Measurements from ENCODE around the gene SNAPC4. TPM values are rescaled to one million over a fixed set of nuclear protein-coding genes. Genes with fewer than 3 reads are reported as not detected.

SNAPC4 gene
- total and polyA plus RNA-seq, 11 donors: 3.1 to 7.8 (median 4.3) TPM

GRCh38 chr9:136364942-136365774, 34.8 kb downstream of the SNAPC4 start:
- H3K4me3 ChIP-seq: no peak overlapping the region
- 78 to 82% (median 81%) methylated on average over 6 to 31 of the region's 31 CpGs for WGBS, 4 donors
- no peaks in the 10 kb centered on the region for H3K36me3 ChIP-seq
- DNase-seq: no peak
- peaks cover 3 to 35% (median 22%) of the 10 kb centered on the region in 12 donors for H3K4me1 ChIP-seq
- no peaks in the 10 kb centered on the region for H3K27me3 ChIP-seq
- H3K27ac ChIP-seq: peak overlapping the region in 1 of 12 donors; percentile 67
- ATAC-seq: no peak
- no peak for TF ChIP-seq POLR2A (IDR thresholded peaks at IDR 0.05)
- TF ChIP-seq CTCF (IDR thresholded peaks at IDR 0.05): no peak
- no peaks in the 10 kb centered on the region for H3K9me3 ChIP-seq
- intact Hi-C loops (cut with DNase I): loop anchor here in 1 of 10 donors (2.0 kb wide), 1 partner anchor 36 kb away; the partner anchor contains the start of gene SNAPC4

GRCh38 chr9:136363949-136364748, 35.8 kb downstream of the SNAPC4 start:
- Histone ChIP-seq H3K9me3 (no peaks in the 10 kb centered on the region), H3K27ac (peak overlapping the region in 4 of 12 donors; percentile 92 to 98 (median 98)), H3K27me3 (no peaks in the 10 kb centered on the region), H3K4me3 (peak overlapping the region in 8 of 12 donors; percentile 60 to 96 (median 84)), H3K36me3 (peaks cover 0 to 2% (median 0%) of the 10 kb centered on the region in 9 donors), H3K4me1 (peaks cover 3 to 35% (median 22%) of the 10 kb centered on the region in 12 donors)
- ATAC-seq: no peak
- TF ChIP-seq POLR2A (IDR thresholded peaks at IDR 0.05) (no peak), CTCF (IDR thresholded peaks at IDR 0.05) (peak in 6 of 12 donors; percentile 4 to 35 (median 8))
- no peak for DNase-seq
- intact Hi-C loops (cut with DNase I): loop anchor here in 5 of 10 donors (1.0 to 2.0 kb wide), 5 partner anchors 19 to 37 kb away; partner anchors contain the start of gene SNAPC4 (in 1 of the 5)
- 34 to 46% (median 42%) methylated on average over 39 to 54 of the region's 54 CpGs for WGBS, 4 donors

- H3K9me3 ChIP-seq: no peaks in the 10 kb centered on the region
- ATAC-seq (peak; percentile 88 to 96 (median 92)), DNase-seq (peak; percentile 97 to 99 (median 97))
- TF ChIP-seq POLR2A (IDR thresholded peaks at IDR 0.05) (peak in 1 of 2 donors; percentile 80), CTCF (IDR thresholded peaks at IDR 0.05) (peak; percentile 91 to 100 (median 98))
- 1 to 4% (median 2%) methylated on average over 13 to 97 of the region's 97 CpGs for WGBS, 4 donors
- peak within 1 kb of the TSS; percentile 60 to 98 (median 84) for H3K4me3 ChIP-seq
- no peaks in the 10 kb centered on the region for H3K27me3 ChIP-seq
- peak within 1 kb of the TSS; percentile 88 to 98 (median 96) for H3K27ac ChIP-seq
- intact Hi-C loops (cut with DNase I): loop anchor here in 5 of 10 donors (1.0 to 2.0 kb wide), 4 partner anchors 19 to 21 kb away; no protein-coding TSS in a partner anchor
- peaks cover 3 to 35% (median 22%) of the 10 kb centered on the region in 12 donors for H3K4me1 ChIP-seq
- peaks cover 0 to 2% (median 0%) of the 10 kb centered on the region in 9 donors for H3K36me3 ChIP-seq
These were observed 36.6 kb downstream of the SNAPC4 start, which contains the start of gene DNLZ for GRCh38 chr9:136363106-136363948. Gene DNLZ, minus strand, starts transcription at chr9:136363744. Its CDS starts 30 bp downstream, at chr9:136363714.

Measured in heart left ventricle (tissue), 16 donors.